Dendritic cell treated with granulocyte-macrophage colony-stimulating factor and Interleukin-4, amounts not matched to agents 40 ng/mL and 50 ng/mL, for 4 days (primary cell): Measurements from ENCODE around the gene SCUBE3.

Experiments used
- H3K27ac Mint-ChIP-seq: one replicate; pipeline ENCODE4 v1.8.0; 2022; ENCODE audit warnings: mild to moderate bottlenecking, mixed read lengths
- H3K27me3 Mint-ChIP-seq: one replicate; pipeline ENCODE4 v1.8.0; 2022; ENCODE audit warnings: mild to moderate bottlenecking, mixed read lengths
- H3K36me3 Mint-ChIP-seq: one replicate; pipeline ENCODE4 v1.8.0; 2022; ENCODE audit warnings: low read depth, mixed read lengths
- H3K4me1 Mint-ChIP-seq: one replicate; pipeline ENCODE4 v1.8.0; 2022; ENCODE audit warnings: low read depth, mixed read lengths
- H3K4me3 Mint-ChIP-seq: one replicate; pipeline ENCODE4 v1.8.0; 2022; ENCODE audit warnings: mild to moderate bottlenecking, moderate library complexity, mixed read lengths
- H3K9me3 Mint-ChIP-seq: one replicate; pipeline ENCODE4 v1.8.0; 2022; ENCODE audit warnings: mixed read lengths
- intact Hi-C: fragments of 100-400 bp; cut with micrococcal nuclease; formaldehyde crosslinking; loops from one replicate; pipeline ENCODE4 v1.15.0; 2022

The SCUBE3 gene

GRCh38 chr6:35265523-35265922 lies 51.8 kb downstream of the SCUBE3 start:
- no peaks in the 10 kb centered on the region for H3K9me3 Mint-ChIP-seq
- H3K27me3 Mint-ChIP-seq, result no peaks in the 10 kb centered on the region
- no peak overlapping the region for H3K4me3 Mint-ChIP-seq
- H3K27ac Mint-ChIP-seq, result no peak overlapping the region
- intact Hi-C loops, result no loop called here
- H3K36me3 Mint-ChIP-seq, result peaks cover 4% of the 10 kb centered on the region
- peaks cover 43% of the 10 kb centered on the region for H3K4me1 Mint-ChIP-seq

- intact Hi-C loops, result no loop called here
- Mint-ChIP-seq H3K36me3 (peaks cover 7% of the 10 kb centered on the region), H3K9me3 (no peaks in the 10 kb centered on the region), H3K4me3 (no peak overlapping the region), H3K4me1 (peaks cover 28% of the 10 kb centered on the region), H3K27me3 (no peaks in the 10 kb centered on the region), H3K27ac (no peak overlapping the region)
Measured at GRCh38 chr6:35267446-35267845, 53.7 kb downstream of the SCUBE3 start.

DNA sequence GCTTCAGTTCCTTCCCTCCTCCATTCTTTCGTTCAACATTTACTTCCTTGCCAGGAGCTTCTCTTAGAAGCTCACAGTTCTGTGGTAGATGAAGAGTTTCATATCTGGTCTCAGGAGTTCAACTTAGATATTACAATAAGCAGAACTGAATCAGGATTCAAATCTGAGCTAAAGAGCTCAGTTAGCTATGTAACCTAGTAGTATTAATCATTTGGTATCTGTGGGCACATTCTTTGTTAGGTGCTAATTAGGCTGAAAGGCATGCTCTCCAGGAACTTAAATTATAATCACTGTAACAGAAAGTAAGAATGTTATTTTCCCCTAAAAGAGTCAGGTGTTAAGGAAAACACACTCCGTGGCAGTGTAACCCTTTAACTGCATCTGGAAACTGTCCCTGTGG lies 54.1 kb downstream of the SCUBE3 start:
- H3K9me3 Mint-ChIP-seq, result no peaks in the 10 kb centered on the region
- no peak overlapping the region for H3K27ac Mint-ChIP-seq
- intact Hi-C loops, result no loop called here
- no peaks in the 10 kb centered on the region for H3K27me3 Mint-ChIP-seq
- no peak overlapping the region for H3K4me3 Mint-ChIP-seq
- H3K4me1 Mint-ChIP-seq, result peaks cover 24% of the 10 kb centered on the region
- H3K36me3 Mint-ChIP-seq, result peaks cover 7% of the 10 kb centered on the region

GRCh38 chr6:35272005-35272404 lies 58.2 kb downstream of the SCUBE3 start:
- no peaks in the 10 kb centered on the region for H3K9me3 Mint-ChIP-seq
- H3K27ac Mint-ChIP-seq, result no peak overlapping the region
- H3K27me3 Mint-ChIP-seq, result no peaks in the 10 kb centered on the region
- peaks cover 7% of the 10 kb centered on the region for H3K36me3 Mint-ChIP-seq
- H3K4me1 Mint-ChIP-seq, result peaks cover 21% of the 10 kb centered on the region
- no peak overlapping the region for H3K4me3 Mint-ChIP-seq
- intact Hi-C loops, result no loop called here

DNA sequence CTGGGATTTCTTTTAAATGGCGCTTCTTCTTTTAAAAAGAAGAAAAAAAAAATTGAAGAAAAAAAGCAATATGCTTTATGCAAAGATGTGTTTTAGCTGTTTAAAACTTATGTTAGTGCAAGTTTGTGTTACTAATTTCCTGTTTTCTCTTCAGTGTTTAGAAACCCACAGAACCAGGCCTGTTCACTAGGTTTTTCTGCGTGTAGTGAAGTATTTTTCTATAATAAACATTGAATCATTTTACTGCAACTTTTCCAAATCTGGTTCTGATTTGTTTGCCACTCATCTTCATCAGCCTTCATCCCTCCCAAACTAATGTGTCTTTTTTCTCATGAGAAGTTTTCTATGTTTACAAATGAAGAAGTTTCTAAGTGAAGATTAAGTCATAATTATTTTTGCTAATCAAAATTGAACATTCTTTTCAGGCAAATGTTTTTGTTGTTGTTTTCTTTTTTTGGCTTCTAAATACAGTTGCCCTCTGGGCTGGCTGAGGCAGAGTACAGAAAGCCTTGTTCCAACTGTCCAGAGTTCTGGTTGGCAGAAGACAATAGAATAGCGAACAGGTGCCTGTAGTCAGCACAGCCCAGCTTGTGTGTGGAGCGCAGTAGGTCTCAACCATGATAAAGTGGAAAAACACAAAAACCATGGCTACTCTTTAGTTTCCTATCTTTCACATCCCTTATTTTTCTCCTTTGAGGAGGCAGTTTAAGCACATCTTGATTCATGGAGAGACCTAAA lies 60.2 kb downstream of the SCUBE3 start:
- Mint-ChIP-seq H3K4me3 (no peak overlapping the region), H3K27ac (no peak overlapping the region), H3K27me3 (no peaks in the 10 kb centered on the region), H3K9me3 (no peaks in the 10 kb centered on the region), H3K4me1 (peaks cover 15% of the 10 kb centered on the region), H3K36me3 (peaks cover 7% of the 10 kb centered on the region)
- intact Hi-C loops, result no loop called here

DNA sequence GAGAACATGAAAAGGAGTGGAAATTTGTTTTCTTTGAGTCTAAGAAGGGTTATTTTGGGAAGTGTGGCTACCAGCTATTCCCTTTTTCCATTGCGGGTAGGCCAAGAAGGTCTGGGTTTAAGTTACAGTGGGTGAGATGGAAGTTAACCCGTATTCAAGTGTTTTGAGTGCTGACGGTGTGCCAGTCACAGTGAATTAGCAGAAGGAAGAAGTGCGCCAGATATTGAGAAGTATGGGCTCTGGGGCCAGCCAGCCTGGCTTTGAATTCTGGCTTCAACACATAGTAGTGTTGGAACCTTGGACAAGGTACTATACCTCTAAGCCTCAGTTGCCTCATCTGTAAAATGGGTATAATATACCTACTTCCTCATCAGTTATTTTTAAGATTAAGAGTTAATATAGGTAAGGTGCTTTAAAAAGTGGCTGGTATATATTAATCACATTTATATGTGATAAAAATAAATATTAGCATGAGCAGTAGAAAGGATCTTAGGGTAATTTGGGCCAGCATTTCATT lies 62.0 kb downstream of the SCUBE3 start:
- peaks cover 15% of the 10 kb centered on the region for H3K4me1 Mint-ChIP-seq
- no peak overlapping the region for H3K27ac Mint-ChIP-seq
- no peak overlapping the region for H3K4me3 Mint-ChIP-seq
- H3K27me3 Mint-ChIP-seq, result no peaks in the 10 kb centered on the region
- intact Hi-C loops, result no loop called here
- no peaks in the 10 kb centered on the region for H3K9me3 Mint-ChIP-seq
- peaks cover 3% of the 10 kb centered on the region for H3K36me3 Mint-ChIP-seq

DNA sequence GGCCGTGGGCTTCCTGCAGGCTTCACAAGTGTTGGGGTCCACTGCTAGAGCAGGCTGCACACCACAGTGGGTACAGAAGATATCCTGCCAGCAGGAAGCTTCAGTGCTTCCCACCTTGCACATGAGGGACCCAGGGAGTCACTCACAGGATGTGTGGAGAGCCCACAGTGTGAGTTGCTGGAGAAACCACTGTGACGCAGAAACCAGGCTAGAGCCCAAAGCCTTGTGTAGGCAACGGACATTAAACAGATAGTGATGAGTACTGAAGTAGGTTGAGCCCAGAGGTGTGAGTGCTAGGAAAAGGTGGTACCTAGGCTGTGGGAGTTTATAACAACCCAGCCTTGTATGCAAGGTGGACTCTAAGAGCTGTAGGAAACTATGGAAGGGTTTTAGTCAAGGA lies 65.0 kb downstream of the SCUBE3 start:
- Mint-ChIP-seq H3K9me3 (no peaks in the 10 kb centered on the region), H3K4me1 (peaks cover 15% of the 10 kb centered on the region), H3K4me3 (no peak overlapping the region), H3K27me3 (no peaks in the 10 kb centered on the region), H3K27ac (no peak overlapping the region), H3K36me3 (peaks cover 31% of the 10 kb centered on the region)
- intact Hi-C loops, result no loop called here

- peaks cover 5% of the 10 kb centered on the region for H3K4me1 Mint-ChIP-seq
- H3K9me3 Mint-ChIP-seq, result no peaks in the 10 kb centered on the region
- H3K36me3 Mint-ChIP-seq, result peaks cover 52% of the 10 kb centered on the region
- no peak overlapping the region for H3K27ac Mint-ChIP-seq
- no peaks in the 10 kb centered on the region for H3K27me3 Mint-ChIP-seq
- intact Hi-C loops, result no loop called here
- no peak overlapping the region for H3K4me3 Mint-ChIP-seq
Measured at GRCh38 chr6:35280903-35281302, 67.1 kb downstream of the SCUBE3 start.

- H3K27ac Mint-ChIP-seq, result no peak overlapping the region
- no peaks in the 10 kb centered on the region for H3K9me3 Mint-ChIP-seq
- intact Hi-C loops, result no loop called here
- H3K36me3 Mint-ChIP-seq, result peaks cover 68% of the 10 kb centered on the region
- no peaks in the 10 kb centered on the region for H3K4me1 Mint-ChIP-seq
- no peak overlapping the region for H3K4me3 Mint-ChIP-seq
- H3K27me3 Mint-ChIP-seq, result no peaks in the 10 kb centered on the region
Measured at GRCh38 chr6:35282472-35282871, 68.7 kb downstream of the SCUBE3 start.

GRCh38 chr6:35283361-35283760 lies 69.6 kb downstream of the SCUBE3 start:
- peaks cover 77% of the 10 kb centered on the region for H3K36me3 Mint-ChIP-seq
- intact Hi-C loops, result no loop called here
- H3K27ac Mint-ChIP-seq, result no peak overlapping the region
- no peaks in the 10 kb centered on the region for H3K9me3 Mint-ChIP-seq
- no peak overlapping the region for H3K4me3 Mint-ChIP-seq
- no peaks in the 10 kb centered on the region for H3K4me1 Mint-ChIP-seq
- no peaks in the 10 kb centered on the region for H3K27me3 Mint-ChIP-seq

DNA sequence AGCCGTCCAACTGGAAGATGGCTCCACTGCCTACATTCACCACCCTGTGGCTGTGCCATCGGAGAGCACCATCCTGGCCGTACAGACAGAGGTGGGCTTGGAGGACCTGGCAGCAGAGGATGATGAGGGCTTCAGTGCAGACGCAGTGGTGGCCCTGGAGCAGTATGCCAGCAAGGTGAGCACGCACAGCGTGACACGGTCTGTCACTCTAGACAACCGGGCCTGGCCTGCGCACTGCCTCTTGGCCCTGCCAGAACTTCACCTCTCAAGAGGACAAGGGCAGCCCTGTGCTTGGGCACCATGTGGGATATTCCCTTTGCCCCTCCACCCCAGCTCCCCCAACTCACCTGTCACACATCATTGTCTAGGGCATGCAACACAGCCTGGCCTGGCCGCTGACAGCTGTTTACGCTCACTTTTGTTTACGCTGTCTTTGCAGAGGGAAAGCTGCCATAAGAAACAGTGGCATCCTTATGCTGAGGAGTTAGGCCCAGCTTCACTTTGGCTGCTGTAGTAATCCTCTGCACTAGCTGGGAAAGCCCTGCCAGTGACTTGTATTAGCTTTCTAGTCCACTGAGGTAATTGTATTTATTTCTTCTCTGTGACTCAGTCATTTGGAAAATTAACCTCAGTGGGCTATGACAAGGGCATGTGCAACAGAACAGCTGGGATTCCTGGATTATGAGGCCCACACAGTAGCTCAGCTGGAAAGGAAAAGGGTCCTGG lies 74.1 kb downstream of the SCUBE3 start:
- H3K27ac Mint-ChIP-seq, result no peak overlapping the region
- no peaks in the 10 kb centered on the region for H3K4me1 Mint-ChIP-seq
- no peaks in the 10 kb centered on the region for H3K9me3 Mint-ChIP-seq
- peaks cover 99% of the 10 kb centered on the region for H3K36me3 Mint-ChIP-seq
- intact Hi-C loops, result no loop called here
- H3K27me3 Mint-ChIP-seq, result no peaks in the 10 kb centered on the region
- no peak overlapping the region for H3K4me3 Mint-ChIP-seq

DNA sequence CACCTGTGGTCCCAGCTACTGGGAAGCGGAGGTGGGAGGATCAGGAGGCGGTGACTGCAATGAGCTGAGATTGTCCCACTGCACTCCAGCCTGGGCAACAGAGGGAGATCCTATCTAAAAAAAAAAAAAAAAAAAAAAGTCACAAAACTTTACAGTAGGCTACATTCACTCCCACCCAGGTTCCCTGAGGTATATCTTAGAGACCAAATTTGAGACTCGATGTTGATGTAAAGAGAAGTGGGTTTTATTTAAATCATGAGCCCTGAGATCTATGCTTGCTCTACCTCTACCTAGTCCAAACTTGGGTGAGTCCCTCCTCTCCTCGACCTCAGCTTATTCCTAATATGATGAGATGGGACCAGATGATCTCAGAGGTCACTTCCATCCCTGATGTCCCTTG lies 75.1 kb downstream of the SCUBE3 start:
- H3K27ac Mint-ChIP-seq, result no peak overlapping the region

GRCh38 chr6:35291491-35291890 lies 77.7 kb downstream of the SCUBE3 start:
- intact Hi-C loops, result no loop called here
- no peak overlapping the region for H3K27ac Mint-ChIP-seq
- H3K27me3 Mint-ChIP-seq, result no peaks in the 10 kb centered on the region
- H3K9me3 Mint-ChIP-seq, result no peaks in the 10 kb centered on the region
- H3K4me1 Mint-ChIP-seq, result peaks cover 2% of the 10 kb centered on the region
- H3K4me3 Mint-ChIP-seq, result no peak overlapping the region
- H3K36me3 Mint-ChIP-seq, result peaks cover 96% of the 10 kb centered on the region

More for the DNA sequence above, 75.1 kb downstream of the SCUBE3 start:
- Mint-ChIP-seq H3K36me3 (peaks cover 96% of the 10 kb centered on the region), H3K9me3 (no peaks in the 10 kb centered on the region), H3K27me3 (no peaks in the 10 kb centered on the region), H3K4me1 (no peaks in the 10 kb centered on the region), H3K4me3 (no peak overlapping the region)
- intact Hi-C loops, result no loop called here

GRCh38 chr6:35292494-35292893 lies 78.7 kb downstream of the SCUBE3 start:
- Mint-ChIP-seq H3K4me1 (peaks cover 12% of the 10 kb centered on the region), H3K27me3 (no peaks in the 10 kb centered on the region), H3K9me3 (no peaks in the 10 kb centered on the region), H3K36me3 (peaks cover 90% of the 10 kb centered on the region), H3K4me3 (no peak overlapping the region), H3K27ac (no peak overlapping the region)
- intact Hi-C loops, result no loop called here
